ENCODE results near the gene SBNO2. TPM values are rescaled to one million over a fixed set of nuclear protein-coding genes. Genes with fewer than 3 reads are reported as not detected.

The SBNO2 gene
- total RNA-seq, 4 donors from 2014 or later, result 22.8 to 69.0 (median 25.5) TPM

DNA sequence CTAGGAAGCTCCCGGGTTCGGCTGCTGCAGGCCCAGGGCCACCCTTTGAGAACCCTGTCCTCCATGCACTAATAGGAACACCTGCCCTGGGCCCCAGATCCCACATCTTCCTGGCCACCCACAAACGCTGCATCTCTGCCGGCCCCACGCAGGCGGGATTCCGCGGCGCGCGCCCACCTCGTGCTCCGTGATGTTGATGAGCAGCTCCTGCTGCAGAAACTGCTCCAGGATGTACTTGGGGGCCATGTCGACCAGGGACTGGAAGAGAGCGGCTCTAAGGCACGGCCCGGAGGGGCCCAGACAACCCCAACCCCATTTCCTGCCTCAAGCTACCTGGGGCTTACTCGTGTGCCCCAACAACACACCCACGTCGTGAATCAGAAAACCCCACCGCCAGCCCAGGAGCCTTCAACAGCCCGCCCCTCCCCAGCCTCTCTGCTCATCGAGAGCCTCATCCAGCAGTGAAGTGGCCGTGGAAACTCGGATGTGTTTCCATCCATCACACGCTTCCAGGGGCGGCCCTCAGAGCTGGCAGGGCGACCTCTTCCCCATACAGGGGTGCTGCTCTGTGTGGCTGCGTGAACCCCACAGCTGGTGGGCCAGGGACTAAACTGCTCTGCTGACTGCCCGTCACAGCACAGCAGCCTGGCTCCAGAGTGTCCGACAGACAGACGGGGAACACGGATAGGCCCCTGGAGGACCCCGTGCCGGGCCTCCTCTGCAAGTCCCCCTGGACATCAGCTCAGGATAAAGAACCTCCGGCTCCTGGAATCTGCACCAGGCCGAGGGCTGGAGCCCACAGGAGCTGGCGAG, 83.1 kb downstream of the SBNO2 start:
- WGBS, 2 donors, result 93 to 95% methylated on average over 14 to 34 of the region's 38 CpGs
- TF ChIP-seq POLR2A (IDR thresholded peaks at IDR 0.05), result no peak
- H3K4me1 ChIP-seq, result peaks cover 13 to 17% of the 10 kb centered on the region in 2 donors
- DNase-seq, result no peak
- intact Hi-C loops (cut with DNase I), result loop anchor here (5.0 kb wide), 1 partner anchor 69 kb away; the partner anchor contains the start of genes RNU6-2 and TMEM259
- peaks cover 33 to 35% of the 10 kb centered on the region in 2 donors for H3K36me3 ChIP-seq
- no peaks in the 10 kb centered on the region for H3K9me3 ChIP-seq
- H3K4me3 ChIP-seq (replicated peaks in 1 of 3), result no peak overlapping the region
- H3K27ac ChIP-seq, result no peak overlapping the region
- H3K27me3 ChIP-seq, result no peaks in the 10 kb centered on the region

DNA sequence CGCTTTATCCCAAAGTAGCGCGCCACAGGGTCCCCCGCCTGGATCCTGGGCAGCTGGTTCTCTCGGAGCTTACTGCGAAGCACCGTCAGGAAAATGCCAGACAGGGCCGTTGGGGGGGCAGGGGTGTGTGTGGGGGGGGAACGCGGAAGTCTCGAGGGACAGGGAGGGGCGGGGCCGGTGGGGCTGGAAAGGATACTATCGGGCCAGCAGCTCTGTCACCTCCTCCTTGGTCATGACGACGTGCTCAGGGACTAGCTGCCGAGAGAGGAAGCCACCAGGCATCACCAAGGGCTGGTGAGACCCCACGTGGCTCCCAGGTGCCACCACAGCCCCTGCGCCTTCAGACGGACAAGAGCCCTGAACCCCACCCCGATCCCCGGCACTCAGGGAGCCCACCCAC, 84.2 kb downstream of the SBNO2 start:
- H3K4me3 ChIP-seq (replicated peaks in 1 of 3), result no peak overlapping the region
- TF ChIP-seq POLR2A (IDR thresholded peaks at IDR 0.05), result no peak
- TF ChIP-seq, protein P1, sequence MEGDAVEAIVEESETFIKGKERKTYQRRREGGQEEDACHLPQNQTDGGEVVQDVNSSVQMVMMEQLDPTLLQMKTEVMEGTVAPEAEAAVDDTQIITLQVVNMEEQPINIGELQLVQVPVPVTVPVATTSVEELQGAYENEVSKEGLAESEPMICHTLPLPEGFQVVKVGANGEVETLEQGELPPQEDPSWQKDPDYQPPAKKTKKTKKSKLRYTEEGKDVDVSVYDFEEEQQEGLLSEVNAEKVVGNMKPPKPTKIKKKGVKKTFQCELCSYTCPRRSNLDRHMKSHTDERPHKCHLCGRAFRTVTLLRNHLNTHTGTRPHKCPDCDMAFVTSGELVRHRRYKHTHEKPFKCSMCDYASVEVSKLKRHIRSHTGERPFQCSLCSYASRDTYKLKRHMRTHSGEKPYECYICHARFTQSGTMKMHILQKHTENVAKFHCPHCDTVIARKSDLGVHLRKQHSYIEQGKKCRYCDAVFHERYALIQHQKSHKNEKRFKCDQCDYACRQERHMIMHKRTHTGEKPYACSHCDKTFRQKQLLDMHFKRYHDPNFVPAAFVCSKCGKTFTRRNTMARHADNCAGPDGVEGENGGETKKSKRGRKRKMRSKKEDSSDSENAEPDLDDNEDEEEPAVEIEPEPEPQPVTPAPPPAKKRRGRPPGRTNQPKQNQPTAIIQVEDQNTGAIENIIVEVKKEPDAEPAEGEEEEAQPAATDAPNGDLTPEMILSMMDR (IDR thresholded peaks at IDR 0.05), result no peak
- no peaks in the 10 kb centered on the region for H3K9me3 ChIP-seq
- H3K36me3 ChIP-seq, result peaks cover 33 to 35% of the 10 kb centered on the region in 2 donors
- no peaks in the 10 kb centered on the region for H3K27me3 ChIP-seq
- H3K4me1 ChIP-seq, result peaks cover 11 to 13% of the 10 kb centered on the region in 2 donors
- DNase-seq, result no peak
- no peak overlapping the region for H3K27ac ChIP-seq
- WGBS, 2 donors, result 80 to 92% methylated on average over 10 to 15 of the region's 22 CpGs
- intact Hi-C loops (cut with DNase I), result loop anchor here (5.0 kb wide), 1 partner anchor 68 kb away; the partner anchor contains the start of genes RNU6-2 and TMEM259

DNA sequence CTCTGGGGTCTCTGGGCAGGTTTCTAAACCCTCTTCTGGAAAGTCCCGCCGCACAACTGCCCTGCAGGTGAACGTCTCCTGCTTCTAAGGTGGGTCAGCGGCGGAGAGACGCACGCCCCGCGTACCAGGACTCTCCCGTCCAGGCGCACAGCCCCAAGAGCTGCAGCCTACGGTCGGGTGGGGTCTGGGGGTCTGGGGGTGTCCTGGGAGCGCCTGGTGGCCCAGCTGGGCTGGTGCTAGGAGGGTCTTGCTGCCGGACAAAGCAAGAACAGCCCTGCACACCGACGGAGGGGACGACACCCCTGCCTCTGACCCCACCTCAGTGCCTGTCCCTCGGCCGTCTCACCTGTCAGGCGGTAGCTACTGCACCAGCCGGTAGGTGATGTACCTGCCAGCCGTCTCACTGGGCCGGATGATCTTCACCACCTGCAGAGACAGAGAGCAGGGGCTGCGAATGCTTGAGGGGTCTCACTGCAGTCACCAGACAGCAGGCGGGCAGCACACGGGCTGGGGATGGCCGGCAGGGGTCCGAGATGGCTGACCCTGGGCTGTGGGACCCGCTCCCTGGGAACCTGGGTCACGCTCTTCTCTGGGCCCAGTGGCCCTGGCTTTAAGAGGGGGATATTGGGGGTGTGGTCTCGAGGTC, 84.8 kb downstream of the SBNO2 start:
- H3K36me3 ChIP-seq, result peaks cover 33 to 35% of the 10 kb centered on the region in 2 donors
- WGBS, 2 donors, result 93% methylated on average over 21 of the region's 32 CpGs; no CpG with 5 or more reads in 1 of the 2 donors
- DNase-seq, result no peak
- H3K4me1 ChIP-seq, result peaks cover 9 to 10% of the 10 kb centered on the region in 2 donors
- no peak overlapping the region for H3K4me3 ChIP-seq (replicated peaks in 1 of 3)
- no peak for TF ChIP-seq POLR2A (IDR thresholded peaks at IDR 0.05)
- TF ChIP-seq, protein P1 (IDR thresholded peaks at IDR 0.05), result no peak
- no peaks in the 10 kb centered on the region for H3K27me3 ChIP-seq
- H3K27ac ChIP-seq, result no peak overlapping the region
- H3K9me3 ChIP-seq, result no peaks in the 10 kb centered on the region
- intact Hi-C loops (cut with DNase I), result no loop called here

DNA sequence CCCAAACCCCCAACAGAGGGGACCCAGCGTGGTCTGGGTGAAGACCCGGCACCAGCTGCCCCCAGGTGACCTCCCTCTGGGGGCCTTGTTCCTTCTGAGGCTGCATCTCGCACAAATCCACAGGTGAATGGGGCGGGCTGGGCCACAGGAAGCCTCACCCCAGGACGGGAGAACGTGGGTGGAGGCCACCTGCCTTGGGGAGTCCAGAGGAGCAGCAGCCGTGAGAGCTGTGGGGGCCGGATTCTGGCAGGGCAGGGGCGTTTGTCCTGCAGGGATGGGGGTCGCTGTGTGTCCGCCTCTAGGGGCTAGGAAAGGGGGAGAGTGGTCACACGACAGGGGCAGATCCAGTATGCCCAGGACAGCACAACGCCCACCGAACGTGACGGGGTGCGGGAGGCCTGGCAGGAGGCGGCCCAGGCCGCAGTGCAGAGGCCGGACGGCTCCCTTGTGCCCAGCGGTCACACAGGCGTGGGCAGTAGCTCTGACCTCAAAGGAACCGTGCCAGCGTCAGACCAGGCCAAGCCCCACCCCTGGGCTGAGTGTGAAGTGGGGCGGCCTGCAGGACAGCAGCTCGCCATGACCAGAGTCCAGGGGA, 85.6 kb downstream of the SBNO2 start:
- 83 to 94% methylated on average over 20 to 24 of the region's 27 CpGs for WGBS, 2 donors
- H3K36me3 ChIP-seq, result peaks cover 33 to 35% of the 10 kb centered on the region in 2 donors
- intact Hi-C loops (cut with DNase I), result no loop called here
- no peak overlapping the region for H3K4me3 ChIP-seq (replicated peaks in 1 of 3)
- H3K27me3 ChIP-seq, result no peaks in the 10 kb centered on the region
- peaks cover 1 to 2% of the 10 kb centered on the region in 2 donors for H3K4me1 ChIP-seq
- TF ChIP-seq, protein P1 (IDR thresholded peaks at IDR 0.05), result no peak
- no peak for TF ChIP-seq POLR2A (IDR thresholded peaks at IDR 0.05)
- no peak for DNase-seq
- H3K27ac ChIP-seq, result no peak overlapping the region
- no peaks in the 10 kb centered on the region for H3K9me3 ChIP-seq

DNA sequence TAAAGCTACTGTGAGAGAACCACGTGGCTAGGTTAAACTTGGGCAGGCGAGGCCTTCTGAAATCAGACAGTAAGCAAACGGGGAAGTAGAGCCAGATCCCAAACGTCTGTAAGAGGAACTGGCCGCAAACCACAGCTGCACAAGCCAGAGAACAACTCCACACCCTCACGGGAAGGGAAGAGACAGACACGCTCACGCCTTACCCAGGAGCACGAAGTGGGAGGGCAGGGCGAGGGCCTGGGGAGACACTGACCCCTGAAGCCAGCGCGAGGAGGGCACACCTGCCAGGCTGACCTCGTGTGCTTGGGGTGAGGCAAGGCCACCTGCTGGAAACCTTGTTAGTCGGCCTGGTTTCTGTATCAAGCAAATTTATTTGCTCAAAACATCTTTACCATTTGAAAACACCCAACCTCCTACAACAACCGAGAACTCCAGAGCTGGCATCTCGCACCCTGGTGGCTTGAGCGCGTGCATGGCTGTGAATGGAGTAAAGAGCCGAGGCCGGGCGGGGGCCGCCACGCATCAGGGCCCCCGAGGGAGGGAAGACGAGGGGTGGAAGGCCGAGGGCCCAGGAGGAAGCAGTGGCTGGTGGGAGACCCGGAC, 86.2 kb downstream of the SBNO2 start:
- no peaks in the 10 kb centered on the region for H3K27me3 ChIP-seq
- WGBS, 2 donors, result 83 to 85% methylated on average over 23 to 26 of the region's 27 CpGs
- H3K27ac ChIP-seq, result no peak overlapping the region
- DNase-seq, result no peak
- no peaks in the 10 kb centered on the region for H3K9me3 ChIP-seq
- intact Hi-C loops (cut with DNase I), result no loop called here
- H3K4me3 ChIP-seq (replicated peaks in 1 of 3), result no peak overlapping the region
- TF ChIP-seq, protein P1 (IDR thresholded peaks at IDR 0.05), result no peak
- TF ChIP-seq POLR2A (IDR thresholded peaks at IDR 0.05), result no peak
- H3K4me1 ChIP-seq, result no peaks in the 10 kb centered on the region
- H3K36me3 ChIP-seq, result peaks cover 33 to 35% of the 10 kb centered on the region in 2 donors
